AG08395 (cell line): ENCODE results near the gene SELPLG.
"Not testable (repeated sequence)": the region's sequence is repeated elsewhere in the genome, so short reads cannot be mapped to it uniquely, and the experiment has no call there.

Experiments used
- DNase-seq: peaks from one replicate; pipeline ENCODE4 v3.0.0; 2012; ENCODE audit warnings: mixed read lengths, low spot score

The SELPLG gene

DNA sequence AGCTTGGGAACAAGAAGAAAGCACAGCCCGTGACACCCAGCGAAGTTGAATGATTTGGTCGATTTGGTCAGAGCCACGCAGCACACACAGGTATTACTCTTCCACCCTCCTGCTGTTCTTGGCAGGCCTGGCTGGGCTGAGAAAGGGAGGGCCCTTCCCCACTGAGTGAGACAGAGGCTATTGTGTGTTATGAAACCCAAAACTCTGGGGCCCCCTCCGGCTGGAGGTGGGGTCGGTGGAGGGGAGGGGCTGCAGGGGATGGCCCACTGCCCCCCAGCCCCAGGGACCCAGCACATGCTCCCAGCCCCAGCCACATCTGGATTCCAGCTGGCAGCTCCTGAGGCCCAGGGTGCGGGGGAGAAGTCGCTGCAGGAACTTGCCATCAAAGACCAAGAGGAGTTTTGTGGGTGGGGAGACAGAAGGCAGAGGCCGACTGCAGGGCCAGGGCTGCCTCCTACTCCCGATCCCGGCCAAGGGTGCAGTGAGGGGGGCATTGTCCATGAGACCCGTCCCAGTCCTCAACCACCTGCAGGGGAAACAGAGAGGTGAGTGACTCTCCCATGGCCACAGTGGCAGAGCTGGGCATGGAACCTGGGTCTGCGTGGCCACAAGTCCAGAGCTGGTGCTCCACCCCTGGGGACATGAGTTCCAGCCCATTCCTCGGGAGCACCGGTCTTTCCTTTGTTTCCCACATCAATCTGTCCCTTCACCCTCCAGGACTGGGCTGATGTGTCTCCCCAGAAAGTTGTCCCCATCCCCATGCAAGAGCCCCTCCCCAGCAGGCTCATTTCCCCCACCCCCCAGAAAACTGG lies 44.5 kb downstream of the SELPLG start:
- DNase-seq, result no peak

DNA sequence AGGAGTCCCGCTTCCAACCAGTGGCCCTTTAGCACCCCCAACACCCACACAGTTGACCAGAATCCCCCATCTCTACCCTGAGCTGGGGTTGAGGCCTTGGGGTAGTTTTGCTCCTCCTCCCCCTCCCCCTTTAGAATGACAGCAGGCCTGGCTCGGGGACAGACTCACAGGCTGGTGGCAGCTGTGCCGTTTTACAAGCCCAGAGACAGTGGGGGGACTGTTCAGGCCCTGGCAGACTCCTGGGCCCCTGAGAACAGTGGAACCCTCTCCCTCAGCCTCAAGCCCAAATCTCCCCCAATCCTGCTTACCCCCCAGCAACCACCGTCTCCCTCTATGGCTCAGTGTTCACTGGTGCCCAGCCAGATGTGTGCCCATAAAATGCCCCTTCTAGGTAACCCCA lies 45.9 kb downstream of the SELPLG start:
- no peak for DNase-seq

DNA sequence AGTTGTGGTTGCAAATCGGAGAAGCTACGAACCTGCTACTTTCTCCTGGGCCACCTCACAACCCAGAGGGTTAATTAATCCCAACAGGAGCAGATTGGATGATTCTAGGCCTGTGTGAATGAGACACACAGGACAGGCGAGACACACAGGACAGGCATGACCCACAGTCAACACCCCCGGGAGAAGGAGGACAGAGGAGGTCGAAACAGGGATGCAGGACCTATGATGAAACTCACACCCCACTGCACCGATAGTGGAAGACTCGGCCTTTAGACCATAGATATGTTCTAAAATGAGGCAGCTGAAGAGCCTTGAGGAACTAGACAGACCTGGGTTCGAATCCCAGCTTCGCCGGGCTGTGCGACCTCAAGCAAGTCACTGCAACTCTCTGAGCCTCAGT lies 47.4 kb downstream of the SELPLG start:
- no peak for DNase-seq

DNA sequence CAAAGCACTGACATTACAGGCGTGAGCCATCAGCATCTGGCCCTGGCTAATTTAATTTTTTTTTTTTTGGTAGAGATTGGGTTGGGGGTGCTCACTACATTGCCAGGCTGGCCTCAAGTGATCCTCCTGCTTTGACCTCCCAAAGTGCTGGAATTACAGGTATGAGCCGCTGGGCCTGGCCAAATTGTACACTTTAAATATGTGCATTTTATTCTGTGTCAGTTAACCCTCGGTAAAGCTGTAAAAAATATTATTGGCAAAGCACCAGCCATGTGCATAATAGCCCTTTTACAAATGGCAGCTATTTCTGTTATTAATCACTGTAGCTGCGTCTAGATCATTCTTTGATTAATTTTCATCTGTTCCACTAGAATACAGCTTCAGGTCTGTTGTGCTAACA lies 47.8 kb downstream of the SELPLG start:
- no peak for DNase-seq

DNA sequence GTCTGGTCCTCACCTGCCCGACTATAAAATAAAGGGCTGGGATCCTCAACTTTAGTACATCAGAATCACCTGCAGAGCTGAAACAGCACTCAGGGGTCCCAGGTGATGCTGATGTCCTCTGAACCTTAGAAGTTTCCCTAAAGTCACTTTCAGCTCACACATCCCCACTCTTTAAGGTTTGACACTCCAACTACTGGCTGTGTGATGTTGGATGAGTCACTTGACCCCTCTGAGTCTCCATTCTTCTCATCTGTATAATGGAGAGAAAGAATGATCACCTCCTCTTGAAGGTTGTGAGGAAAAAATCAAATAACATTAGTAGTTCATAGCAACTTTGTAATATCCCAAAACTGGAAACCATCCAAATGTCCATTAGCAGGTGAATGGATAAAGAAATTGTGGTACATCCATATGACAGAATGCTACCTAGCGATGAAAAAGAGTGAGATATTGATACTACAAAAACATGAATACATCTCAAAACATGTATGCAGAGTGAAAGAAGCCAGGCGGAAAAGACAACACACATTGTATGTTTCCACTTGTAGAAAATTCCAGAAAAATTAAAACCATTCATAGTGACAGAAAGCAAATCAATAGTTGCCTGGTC lies 49.1 kb downstream of the SELPLG start:
- no peak for DNase-seq

DNA sequence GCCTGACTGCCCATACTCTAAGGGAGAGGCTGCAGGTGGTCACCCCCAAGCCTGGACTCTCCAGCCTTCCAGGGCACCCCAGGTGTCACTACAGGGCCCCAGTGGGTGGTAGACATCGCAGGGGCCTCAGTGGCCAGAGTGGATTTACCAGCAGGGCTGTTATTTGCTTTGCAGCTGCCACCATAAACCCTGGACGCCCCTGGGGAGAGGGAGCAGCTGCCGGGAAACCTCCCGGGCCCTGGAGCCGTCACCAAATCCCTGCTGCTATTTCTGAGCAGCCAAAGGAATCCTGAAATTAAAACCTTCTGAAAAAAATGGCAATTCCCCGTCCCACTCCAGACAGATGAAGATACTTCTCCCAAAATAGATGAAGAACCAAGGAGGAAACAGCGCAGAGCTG lies 49.7 kb downstream of the SELPLG start:
- DNase-seq, result no peak

DNA sequence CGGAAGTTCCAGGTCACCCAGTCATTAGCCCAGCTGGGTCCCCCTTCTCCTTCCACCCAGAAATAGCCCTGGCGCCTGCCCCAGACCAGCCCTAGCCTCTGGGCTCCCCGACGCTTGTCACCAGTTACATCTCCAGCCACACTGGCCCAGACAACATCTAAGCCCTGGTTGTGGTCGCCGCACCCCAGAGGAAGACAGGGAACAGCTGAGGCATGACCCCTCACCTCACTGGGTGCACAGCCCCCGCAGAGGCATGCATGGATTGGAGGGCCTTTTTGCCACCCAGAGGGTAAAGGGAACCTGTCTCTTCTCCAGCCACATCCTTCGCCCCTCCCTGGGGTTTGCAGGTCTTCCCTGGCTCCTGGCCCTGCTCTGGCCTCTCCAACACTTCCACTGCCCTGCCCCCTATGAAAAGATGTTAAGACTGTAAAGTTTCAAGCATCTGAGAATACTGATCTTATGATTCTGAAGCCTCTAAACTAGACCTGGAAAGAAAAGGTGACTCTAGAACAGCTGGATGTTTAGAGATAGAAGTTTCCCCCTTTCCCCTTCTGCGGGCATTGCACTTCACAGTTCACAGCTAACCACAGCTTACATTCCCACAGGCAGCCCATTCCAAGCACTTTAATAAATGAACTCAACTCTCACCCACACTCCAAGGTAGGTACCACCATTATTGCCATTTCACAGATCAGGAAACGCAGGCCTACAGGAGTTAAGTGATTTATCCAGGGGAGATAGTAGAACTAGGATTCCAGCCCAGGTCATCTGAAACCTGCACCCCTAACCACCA lies 50.5 kb downstream of the SELPLG start:
- no peak for DNase-seq

DNA sequence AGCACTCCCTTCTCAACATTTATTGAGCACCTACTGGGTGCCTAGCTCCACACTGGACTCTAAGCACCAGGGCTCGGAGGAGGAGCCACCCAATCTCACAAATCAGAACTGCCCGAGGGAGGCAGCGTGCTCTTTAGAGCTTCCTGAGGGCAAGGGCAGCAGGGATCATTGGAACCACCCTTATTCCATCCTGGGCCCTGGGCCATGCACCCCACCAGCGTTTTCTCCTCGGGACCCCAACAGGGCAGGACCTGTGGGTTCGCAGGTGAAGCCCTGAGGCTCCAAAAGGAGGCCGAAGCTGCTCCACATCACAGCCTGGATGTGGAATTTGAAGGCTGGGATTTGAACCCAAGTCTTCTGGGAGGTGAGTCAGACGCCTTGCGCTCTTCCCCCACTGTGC lies 51.2 kb downstream of the SELPLG start:
- no peak for DNase-seq

DNA sequence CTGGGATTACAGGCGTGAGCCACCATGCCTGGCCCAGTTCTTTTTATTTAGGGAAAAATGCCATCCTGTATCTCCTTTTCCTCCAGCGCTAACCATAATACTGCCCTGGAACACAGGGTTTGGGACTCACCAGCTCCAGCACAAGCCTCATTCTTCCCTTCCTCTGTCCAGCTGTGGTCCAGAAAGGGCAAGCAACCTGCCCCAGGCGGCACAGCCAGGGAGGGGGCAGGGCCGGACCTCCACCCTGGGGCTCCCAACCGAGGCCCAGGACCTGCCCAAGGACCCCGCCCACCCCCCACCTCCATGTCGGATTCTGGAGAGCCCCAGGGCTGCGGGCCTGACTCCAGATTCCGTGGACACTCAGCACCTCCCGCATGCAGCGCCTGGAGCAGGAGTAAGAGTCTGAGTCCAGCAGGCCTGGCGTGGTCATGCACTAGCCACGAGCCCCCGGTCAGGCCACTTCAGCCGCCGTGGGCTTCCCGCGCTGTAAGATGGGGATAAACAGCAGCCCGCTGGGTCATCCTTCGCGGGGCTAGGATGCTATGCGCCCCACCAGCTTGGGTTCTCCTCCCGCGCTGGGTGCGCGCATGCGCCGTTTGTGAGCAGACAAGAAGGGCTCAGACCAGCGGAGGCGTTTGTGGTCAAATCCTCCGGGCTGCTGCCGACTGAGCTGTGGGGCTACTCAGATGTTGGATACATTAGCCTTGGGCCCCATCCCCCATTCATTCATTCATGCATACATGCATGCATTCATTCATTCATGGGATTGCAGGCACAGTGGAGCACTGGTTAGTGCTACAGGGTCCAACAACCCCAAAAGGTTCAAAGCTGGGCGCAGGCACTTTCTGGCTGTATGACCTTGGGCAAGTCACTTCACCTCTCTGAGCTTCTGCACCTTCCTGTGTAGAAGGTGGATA lies 52.1 kb downstream of the SELPLG start:
- DNase-seq, result no peak

DNA sequence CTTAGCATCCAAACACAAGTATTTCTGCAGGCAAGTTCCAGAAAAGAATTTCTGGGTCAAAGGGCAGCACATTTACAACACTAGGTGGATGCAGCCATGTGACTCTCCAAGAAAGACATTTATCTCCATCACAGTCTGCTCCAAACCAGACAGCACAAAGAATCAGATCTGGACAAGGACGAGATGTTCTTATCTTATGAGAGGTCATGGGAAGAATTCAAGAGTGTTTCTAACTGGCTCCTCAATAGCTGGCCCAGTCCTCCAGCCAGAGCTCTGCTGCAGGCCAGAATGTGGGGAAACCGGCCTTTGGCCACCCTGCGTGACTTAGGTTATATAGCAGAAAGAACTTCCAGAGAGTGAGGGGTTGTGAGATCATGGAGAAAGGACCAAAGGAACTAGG lies 53.2 kb downstream of the SELPLG start:
- DNase-seq, result no peak

DNA sequence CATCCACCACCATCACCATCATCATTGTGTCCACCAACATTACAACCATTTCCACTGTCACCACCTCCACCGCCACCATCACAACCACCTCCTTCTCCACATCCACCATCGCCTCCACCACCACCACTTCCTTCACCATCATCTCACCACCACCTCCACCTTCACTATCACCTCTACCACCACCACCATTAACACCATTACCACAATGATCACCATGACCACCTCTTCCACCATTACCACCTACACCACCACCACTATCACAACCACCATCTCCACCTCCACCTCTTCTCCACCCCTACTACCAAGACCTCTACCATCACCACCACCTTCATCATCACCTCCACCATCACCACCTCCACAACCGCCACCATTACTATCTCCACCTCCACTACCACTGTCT lies 54.9 kb downstream of the SELPLG start:
- no peak for DNase-seq

DNA sequence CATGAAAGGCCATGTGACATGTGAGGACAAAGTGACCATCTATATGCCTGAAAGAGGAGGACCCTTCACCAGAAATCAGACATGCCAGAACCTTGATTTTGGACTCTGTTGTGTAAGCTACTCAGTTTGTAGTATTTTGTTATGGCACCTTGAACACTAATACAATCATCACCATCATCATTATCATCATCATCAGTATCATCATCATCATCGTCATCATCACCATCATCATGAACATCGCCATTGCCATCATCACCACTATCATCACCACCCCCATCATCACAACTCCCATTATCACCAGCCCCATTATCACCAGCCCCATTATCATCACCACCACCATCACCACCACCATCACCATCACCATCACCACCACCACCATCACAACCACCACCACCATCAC lies 55.4 kb downstream of the SELPLG start:
- DNase-seq, result no peak

DNA sequence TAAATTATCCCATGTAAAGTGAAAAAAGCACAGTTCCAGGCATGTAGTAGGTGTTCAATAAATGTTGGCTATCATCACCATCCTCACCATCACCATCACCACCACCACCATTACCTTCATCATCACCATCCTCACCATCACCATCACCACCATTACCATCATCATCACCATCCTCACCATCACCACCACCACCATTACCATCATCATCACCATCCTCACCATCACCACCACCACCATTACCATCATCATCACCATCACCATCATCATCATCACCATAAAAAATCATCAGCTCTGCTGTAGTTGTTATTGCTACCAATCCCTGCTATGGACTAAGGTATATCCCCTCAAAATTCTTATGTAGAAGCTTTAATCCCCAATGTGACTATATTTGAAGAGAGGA lies 56.2 kb downstream of the SELPLG start:
- DNase-seq, result no peak

DNA sequence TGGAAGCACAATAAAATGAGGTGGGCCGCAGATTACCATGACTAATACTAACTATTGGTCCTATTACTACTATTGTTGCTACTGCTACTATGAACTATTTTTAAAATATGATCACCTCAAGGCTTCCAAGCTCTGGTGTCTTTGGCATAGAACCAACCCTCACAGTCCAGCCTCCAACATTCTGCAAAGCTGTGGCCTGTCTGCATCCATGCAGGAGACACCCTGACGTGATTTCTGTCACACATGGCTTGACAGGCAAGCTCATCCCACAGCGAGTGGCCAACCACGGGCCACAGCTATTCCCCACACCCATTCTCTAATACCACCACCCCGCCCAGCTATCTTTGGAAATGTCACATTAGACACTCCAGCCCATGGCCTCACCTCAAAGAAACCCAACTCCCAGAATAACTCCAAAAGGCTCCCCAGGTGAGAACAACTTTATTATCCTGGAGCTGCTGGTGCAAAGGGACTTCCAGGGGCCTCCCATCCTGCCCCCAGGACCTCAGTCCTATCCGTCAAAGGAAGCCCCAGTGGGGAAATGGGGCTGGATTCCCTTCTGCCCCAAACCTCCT lies 56.9 kb downstream of the SELPLG start:
- no peak for DNase-seq

DNA sequence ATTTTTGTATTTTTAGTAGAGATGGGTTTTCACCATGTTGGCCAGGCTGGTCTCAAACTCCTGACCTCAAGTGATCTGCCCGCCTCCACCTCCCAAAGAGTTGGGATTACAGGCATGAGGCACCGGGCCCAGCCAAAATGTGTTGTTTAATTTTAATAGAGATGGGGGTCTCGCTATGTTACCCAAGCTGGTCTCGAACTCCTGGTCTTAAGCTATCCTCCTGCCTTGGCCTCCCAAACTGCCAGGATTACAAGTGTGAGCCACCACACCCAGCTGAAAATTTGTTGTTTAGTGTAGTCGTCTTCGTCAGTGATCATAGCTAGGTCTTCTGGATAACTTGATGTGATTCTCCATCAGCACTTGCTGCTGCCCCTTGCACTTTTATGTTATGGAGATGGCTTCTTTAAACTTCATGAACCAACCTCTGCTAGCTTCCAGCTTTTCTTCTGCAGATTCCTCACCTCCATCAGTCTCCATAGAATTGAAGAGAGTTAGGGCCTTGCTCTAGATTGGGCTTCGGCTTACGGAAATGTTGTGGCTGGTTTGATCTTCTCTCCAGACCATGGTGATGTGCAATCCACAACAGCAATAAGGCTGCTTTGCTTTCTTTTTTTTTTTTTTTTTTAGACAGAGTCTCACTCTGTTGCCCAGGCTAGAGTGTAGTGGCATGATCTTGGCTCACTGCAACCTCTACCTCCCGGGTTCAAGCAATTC lies 58.3 kb downstream of the SELPLG start:
- DNase-seq, result no peak

DNA sequence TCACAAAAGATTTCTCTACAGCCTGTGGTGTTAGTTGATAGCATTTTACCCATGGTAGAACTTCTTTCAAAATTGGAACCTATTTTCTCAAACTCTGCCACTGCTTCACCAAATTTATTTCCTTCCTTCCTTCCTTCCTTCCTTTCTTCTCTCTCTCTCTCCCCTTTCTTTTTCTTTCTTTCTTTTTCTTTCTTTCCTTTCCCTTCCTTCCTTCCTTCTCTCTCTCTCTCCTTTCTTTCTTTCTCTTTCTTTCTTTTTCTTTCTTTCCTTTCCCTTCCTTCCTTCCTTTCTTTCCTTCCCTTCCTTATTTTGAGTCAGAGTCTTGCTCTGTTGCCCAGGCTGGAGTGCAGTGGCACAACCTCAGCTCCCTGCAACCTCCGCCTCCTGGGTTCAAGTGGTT lies 59.4 kb downstream of the SELPLG start:
- DNase-seq, result not testable (repeated sequence)

DNA sequence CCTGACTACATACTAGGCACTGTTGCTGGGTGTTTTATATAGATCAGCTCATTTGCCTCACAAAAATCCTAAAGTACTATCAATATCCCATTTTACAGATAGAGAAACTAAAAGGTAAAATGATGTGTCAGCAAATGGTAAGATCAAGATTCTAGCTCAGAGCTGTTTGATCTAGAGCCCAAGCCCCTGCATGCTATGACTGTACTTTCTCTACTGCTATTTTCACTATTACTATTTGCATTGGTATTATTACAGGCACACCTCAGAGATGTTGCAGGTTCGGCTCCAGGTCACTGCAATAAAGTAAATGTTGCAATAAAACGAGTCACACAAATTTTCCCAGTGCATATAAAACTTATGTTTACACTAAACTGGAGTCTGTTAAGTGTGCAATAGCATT lies 60.4 kb downstream of the SELPLG start:
- no peak for DNase-seq

DNA sequence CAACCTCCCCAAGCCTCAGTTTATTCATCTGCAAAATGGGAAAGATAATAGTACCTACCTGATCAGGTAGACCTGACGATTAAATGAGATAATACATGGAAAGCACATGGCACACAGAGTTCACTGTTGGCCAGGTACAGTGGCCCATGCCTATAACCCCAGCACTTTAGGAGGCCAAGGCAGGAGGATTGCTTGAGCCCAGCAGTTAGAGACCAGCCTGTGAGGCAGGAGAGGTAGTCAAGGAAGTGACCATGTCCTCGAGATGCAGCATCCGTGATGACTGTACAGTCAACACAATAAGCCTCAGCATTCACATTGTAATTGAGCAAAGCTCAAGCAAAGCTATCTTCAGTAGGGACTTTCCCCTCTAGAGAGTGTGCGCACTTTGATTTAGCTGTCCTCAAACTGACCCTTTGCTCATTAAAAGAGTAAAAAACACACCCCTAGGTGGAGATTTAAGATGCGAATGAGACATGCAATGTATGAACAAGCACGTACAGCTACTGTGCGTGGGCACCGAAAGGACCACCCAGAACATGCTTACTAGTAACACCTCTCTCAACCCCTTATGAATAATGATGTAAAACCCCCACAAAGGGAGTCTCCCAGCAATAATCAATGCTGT lies 61.4 kb downstream of the SELPLG start:
- DNase-seq, result no peak
